Neural cell (in vitro differentiated cells): Measurements from ENCODE around the gene SP140L. TPM values are rescaled to one million over a fixed set of nuclear protein-coding genes. Genes with fewer than 3 reads are reported as not detected.
"Not testable (repeated sequence)": the region's sequence is repeated elsewhere in the genome, so short reads cannot be mapped to it uniquely, and the experiment has no call there.

Experiments used
- H2AFZ ChIP-seq: fragments of 200-600, 300-800 bp; sonication (generic), shearing (Covaris generic); 2 replicates; pipeline ENCODE4 v1.6.0; 2014; ENCODE audit warnings: low read depth, mild to moderate bottlenecking, antibody characterized with exemption, low read length, moderate library complexity
- H3F3A ChIP-seq: fragments of 200-600 bp; shearing (Covaris generic); 2 replicates; pipeline ENCODE4 v1.6.1; 2016; ENCODE audit warnings: mild to moderate bottlenecking, moderate library complexity, mixed read lengths, antibody characterized with exemption, low read length; ENCODE audit not compliant: insufficient read depth, poor library complexity, severe bottlenecking
- H3K27ac ChIP-seq: fragments of 200-600, 300-800 bp; sonication (generic), shearing (Covaris generic); 2 replicates; pipeline ENCODE4 v1.5.1; 2014; ENCODE audit warnings: mild to moderate bottlenecking, low read length, moderate library complexity
- H3K27me3 ChIP-seq: fragments of 300-800, 200-600 bp; sonication (generic), shearing (Covaris generic); 2 replicates; pipeline ENCODE4 v1.6.0; 2014; ENCODE audit warnings: mild to moderate bottlenecking, low read depth, low read length, moderate library complexity; ENCODE audit not compliant: insufficient read depth
- H3K36me3 ChIP-seq: fragments of 300-800, 200-600 bp; sonication (generic), shearing (Covaris generic); 2 replicates; pipeline ENCODE4 v1.5.1; 2014; ENCODE audit warnings: mild to moderate bottlenecking, antibody characterized with exemption, low read length, moderate library complexity; ENCODE audit not compliant: insufficient read depth
- H3K4me2 ChIP-seq: fragments of 300-800, 200-600 bp; sonication (generic), shearing (Covaris generic); 2 replicates; pipeline ENCODE4 v1.6.0; 2014; ENCODE audit warnings: mild to moderate bottlenecking, low read length
- H3K4me3 ChIP-seq: fragments of 300-800, 200-600 bp; sonication (generic), shearing (Covaris generic); 2 replicates; pipeline ENCODE4 v1.5.1; 2014; ENCODE audit warnings: mild to moderate bottlenecking, low read length, moderate library complexity
- H3K79me2 ChIP-seq: fragments of 200-600 bp; shearing (Covaris generic); replicated peaks from 2 replicates; pipeline ENCODE4 v1.6.0; 2014; ENCODE audit warnings: mild to moderate bottlenecking, low read length, moderate library complexity; ENCODE audit not compliant: insufficient read depth
- H3K9ac ChIP-seq: fragments of 300-800, 200-600 bp; sonication (generic), shearing (Covaris generic); 2 replicates; pipeline ENCODE4 v1.6.1; 2016; ENCODE audit warnings: mild to moderate bottlenecking, low read length, mixed read lengths
- H3K9me2 ChIP-seq: fragments of 200-600 bp; shearing (Covaris generic); 2 replicates; pipeline ENCODE4 v1.6.1; 2016; ENCODE audit warnings: mild to moderate bottlenecking, low read length, mixed read lengths; ENCODE audit not compliant: insufficient read depth
- H3K9me3 ChIP-seq: fragments of 200-600, 300-800 bp; sonication (generic), shearing (Covaris generic); 2 replicates; pipeline ENCODE4 v1.6.1; 2016; ENCODE audit warnings: mild to moderate bottlenecking, mixed run types, low read length, moderate library complexity, mixed read lengths
- H4K20me1 ChIP-seq: fragments of 200-600 bp; shearing (Covaris generic); 2 replicates; pipeline ENCODE4 v1.6.1; 2016; ENCODE audit warnings: mild to moderate bottlenecking, mixed run types; ENCODE audit not compliant: insufficient read depth
- CTCF ChIP-seq: fragments of 450-650 bp; IDR thresholded peaks from 2 replicates; pipeline ENCODE4 v1.5.1; 2014; ENCODE audit warnings: antibody characterized with exemption, mild to moderate bottlenecking, moderate library complexity; ENCODE audit not compliant: poor library complexity, severe bottlenecking
- EP300 ChIP-seq: fragments of 450-650 bp; conservative IDR thresholded peaks from 2 replicates; pipeline ENCODE4 v1.6.1; 2014; ENCODE audit warnings: antibody characterized with exemption, mild to moderate bottlenecking, moderate library complexity; ENCODE audit not compliant: poor library complexity, severe bottlenecking
- EZH2 ChIP-seq: fragments of 200-600, 300-800 bp; shearing (Covaris generic), sonication (generic); IDR thresholded peaks from 2 replicates; pipeline ENCODE4 v1.6.1; 2014; ENCODE audit warnings: antibody characterized with exemption, low read length, borderline replicate concordance, mild to moderate bottlenecking; ENCODE audit not compliant: insufficient read depth, poor library complexity, severe bottlenecking
- MXI1 ChIP-seq: fragments of 450-650 bp; conservative IDR thresholded peaks from 2 replicates; pipeline ENCODE4 v1.6.1; 2014; ENCODE audit warnings: antibody characterized with exemption, mild to moderate bottlenecking; ENCODE audit not compliant: poor library complexity, severe bottlenecking
- POLR2AphosphoS5 ChIP-seq: IDR thresholded peaks from 2 replicates; pipeline ENCODE4 v1.6.1; 2012
- RAD21 ChIP-seq: fragments of 450-650 bp; conservative IDR thresholded peaks from 2 replicates; pipeline ENCODE4 v1.6.1; 2014; ENCODE audit warnings: antibody characterized with exemption, mild to moderate bottlenecking, moderate library complexity
- REST ChIP-seq: IDR thresholded peaks from 2 replicates; pipeline ENCODE4 v1.6.1; 2012; ENCODE audit warnings: borderline replicate concordance
- SMC3 ChIP-seq: fragments of 450-650 bp; conservative IDR thresholded peaks from 2 replicates; pipeline ENCODE4 v1.6.1; 2014; ENCODE audit warnings: antibody characterized with exemption, mild to moderate bottlenecking, moderate library complexity; ENCODE audit not compliant: poor library complexity
- TAF1 ChIP-seq: IDR thresholded peaks from 2 replicates; pipeline ENCODE4 v1.6.1; 2012; ENCODE audit warnings: low read depth
- polyA plus RNA-seq: library from polyadenylated mRNA; depleted of rRNA; stranded (reverse); fragments of >200 nt; gene quantifications from 2 replicates; pipeline ENCODE4 v1.2.3, GENCODE V29; 2014

SP140L gene
- polyA plus RNA-seq, 1 donor from 2014 or later, result not detected

GRCh38 chr2:230394301-230394700, 67.3 kb downstream of the SP140L start:
- H3K9me3 ChIP-seq, result no peaks in the 10 kb centered on the region
- no peaks in the 10 kb centered on the region for H3K36me3 ChIP-seq
- H3K4me2 ChIP-seq, result no peak overlapping the region
- H3K27ac ChIP-seq, result no peak overlapping the region
- no peaks in the 10 kb centered on the region for H3K27me3 ChIP-seq
- H3K4me3 ChIP-seq, result no peak overlapping the region
- H2AFZ ChIP-seq, result no peak overlapping the region
- TF ChIP-seq TAF1 (no peak), POLR2AphosphoS5 (no peak), EZH2 (no peak), RAD21 (no peak), REST (no peak), SMC3 (no peak), CTCF (no peak), EP300 (no peak), MXI1 (no peak)
- H3F3A ChIP-seq, result no peaks in the 10 kb centered on the region
- H3K9me2 ChIP-seq, result no peaks in the 10 kb centered on the region
- no peak overlapping the region for H3K9ac ChIP-seq
- H3K79me2 ChIP-seq, result no peaks in the 10 kb centered on the region
- H4K20me1 ChIP-seq, result no peaks in the 10 kb centered on the region

GRCh38 chr2:230398698-230399097, 71.7 kb downstream of the SP140L start:
- not testable (repeated sequence) for H3K4me3 ChIP-seq, H3F3A ChIP-seq

GRCh38 chr2:230400041-230400440, 73.0 kb downstream of the SP140L start:
- H3K9me3 ChIP-seq, result no peaks in the 10 kb centered on the region
- no peaks in the 10 kb centered on the region for H3F3A ChIP-seq
- H3K36me3 ChIP-seq, result no peaks in the 10 kb centered on the region
- TF ChIP-seq CTCF (no peak), EZH2 (no peak), TAF1 (no peak), MXI1 (no peak), POLR2AphosphoS5 (no peak), EP300 (no peak), RAD21 (no peak), REST (no peak)
- H3K4me2 ChIP-seq, result no peak overlapping the region
- H3K27me3 ChIP-seq, result no peaks in the 10 kb centered on the region
- no peak overlapping the region for H2AFZ ChIP-seq
- H4K20me1 ChIP-seq, result no peaks in the 10 kb centered on the region
- H3K4me3 ChIP-seq, result no peak overlapping the region
- H3K79me2 ChIP-seq, result no peaks in the 10 kb centered on the region
- no peak overlapping the region for H3K27ac ChIP-seq
- no peak overlapping the region for H3K9ac ChIP-seq
- H3K9me2 ChIP-seq, result no peaks in the 10 kb centered on the region

More at GRCh38 chr2:230398698-230399097, 71.7 kb downstream of the SP140L start:
- H3K27me3 ChIP-seq, H3K9me2 ChIP-seq, H3K4me2 ChIP-seq, H2AFZ ChIP-seq, H3K9ac ChIP-seq, H3K36me3 ChIP-seq, H3K79me2 ChIP-seq, H3K9me3 ChIP-seq, H4K20me1 ChIP-seq, H3K27ac ChIP-seq: not testable (repeated sequence)
